HUES64 (cell line): ENCODE results near the gene CFAP61.

Source experiments
- H3K27ac ChIP-seq: 2 replicates; pipeline ENCODE4 v1.7.0; 2013; ENCODE audit warnings: low read depth, low read length, inconsistent platforms
- H3K27me3 ChIP-seq: 2 replicates; pipeline ENCODE4 v1.6.1; 2013; ENCODE audit warnings: mild to moderate bottlenecking, low read length; ENCODE audit not compliant: insufficient read depth
- H3K36me3 ChIP-seq: 2 replicates; pipeline ENCODE4 v1.6.1; 2013; ENCODE audit warnings: mild to moderate bottlenecking, low read length; ENCODE audit not compliant: insufficient read depth
- H3K4me1 ChIP-seq: 2 replicates; pipeline ENCODE4 v1.6.1; 2013; ENCODE audit warnings: mild to moderate bottlenecking, low read length, moderate library complexity; ENCODE audit not compliant: insufficient read depth
- H3K4me3 ChIP-seq: 2 replicates; pipeline ENCODE4 v1.5.1; 2013; ENCODE audit warnings: mild to moderate bottlenecking, low read length, moderate library complexity
- H3K9ac ChIP-seq: 2 replicates; pipeline ENCODE4 v1.6.1; 2013; ENCODE audit warnings: mild to moderate bottlenecking, low read depth, low read length
- H3K9me3 ChIP-seq: 2 replicates; pipeline ENCODE4 v1.6.1; 2013; ENCODE audit warnings: low read depth, low read length; ENCODE audit not compliant: insufficient read depth
- WGBS: fragments of 150-250, 120-280 bp; methylation state at CpG from one replicate; pipeline ENCODE4 v1.1.7; 2013; ENCODE audit warnings: missing lambda C conversion rate; 5-methylcytosine and 5-hydroxymethylcytosine counted together

Gene CFAP61

GRCh38 chr20:20277894-20278335 is 225.6 kb downstream of the CFAP61 start:
- H3K4me1 ChIP-seq: no peaks in the 10 kb centered on the region
- H3K27ac ChIP-seq: no peak overlapping the region
- no peaks in the 10 kb centered on the region for H3K9me3 ChIP-seq
- H3K9ac ChIP-seq: no peak overlapping the region
- WGBS: 92% methylated on average over 3 of the region's 3 CpGs
- no peaks in the 10 kb centered on the region for H3K36me3 ChIP-seq
- no peak overlapping the region for H3K4me3 ChIP-seq
- no peaks in the 10 kb centered on the region for H3K27me3 ChIP-seq

- WGBS: 81% methylated on average over 2 of the region's 2 CpGs
- H3K4me1 ChIP-seq: no peaks in the 10 kb centered on the region
Measured at GRCh38 chr20:20286061-20286460, 233.7 kb downstream of the CFAP61 start.

GRCh38 chr20:20289331-20289730 is 237.0 kb downstream of the CFAP61 start:
- Histone ChIP-seq H3K4me3 (no peak overlapping the region), H3K27ac (no peak overlapping the region), H3K9ac (no peak overlapping the region), H3K36me3 (no peaks in the 10 kb centered on the region), H3K4me1 (no peaks in the 10 kb centered on the region), H3K9me3 (no peaks in the 10 kb centered on the region), H3K27me3 (no peaks in the 10 kb centered on the region)
- 94% methylated on average over 2 of the region's 3 CpGs for WGBS

More at GRCh38 chr20:20286061-20286460, 233.7 kb downstream of the CFAP61 start:
- H3K4me3 ChIP-seq: no peak overlapping the region
- no peak overlapping the region for H3K27ac ChIP-seq
- no peaks in the 10 kb centered on the region for H3K9me3 ChIP-seq
- no peaks in the 10 kb centered on the region for H3K36me3 ChIP-seq
- no peak overlapping the region for H3K9ac ChIP-seq
- H3K27me3 ChIP-seq: no peaks in the 10 kb centered on the region

GRCh38 chr20:20292472-20292871 is 240.1 kb downstream of the CFAP61 start:
- Histone ChIP-seq H3K4me1 (no peaks in the 10 kb centered on the region), H3K27me3 (no peaks in the 10 kb centered on the region), H3K9ac (no peak overlapping the region), H3K36me3 (no peaks in the 10 kb centered on the region), H3K27ac (no peak overlapping the region), H3K4me3 (no peak overlapping the region), H3K9me3 (no peaks in the 10 kb centered on the region)
- WGBS: 95% methylated on average over 4 of the region's 4 CpGs

GRCh38 chr20:20293141-20293540 is 240.8 kb downstream of the CFAP61 start:
- H3K4me1 ChIP-seq: no peaks in the 10 kb centered on the region
- H3K27ac ChIP-seq: no peak overlapping the region
- 92% methylated on average over 4 of the region's 4 CpGs for WGBS
- H3K27me3 ChIP-seq: no peaks in the 10 kb centered on the region
- H3K9me3 ChIP-seq: no peaks in the 10 kb centered on the region
- H3K36me3 ChIP-seq: no peaks in the 10 kb centered on the region
- H3K4me3 ChIP-seq: no peak overlapping the region
- no peak overlapping the region for H3K9ac ChIP-seq

GRCh38 chr20:20293691-20294385 is 241.5 kb downstream of the CFAP61 start:
- Histone ChIP-seq H3K27me3 (no peaks in the 10 kb centered on the region), H3K4me1 (no peaks in the 10 kb centered on the region), H3K9ac (no peak overlapping the region), H3K4me3 (no peak overlapping the region), H3K27ac (no peak overlapping the region), H3K9me3 (no peaks in the 10 kb centered on the region), H3K36me3 (no peaks in the 10 kb centered on the region)
- 93% methylated on average over 7 of the region's 7 CpGs for WGBS

GRCh38 chr20:20295621-20296498 is 243.5 kb downstream of the CFAP61 start:
- Histone ChIP-seq H3K27me3 (no peaks in the 10 kb centered on the region), H3K27ac (no peak overlapping the region), H3K9me3 (no peaks in the 10 kb centered on the region), H3K36me3 (no peaks in the 10 kb centered on the region), H3K4me1 (no peaks in the 10 kb centered on the region), H3K9ac (no peak overlapping the region), H3K4me3 (no peak overlapping the region)
- 74% methylated on average over 5 of the region's 6 CpGs for WGBS

- H3K4me1 ChIP-seq: no peaks in the 10 kb centered on the region
- H3K4me3 ChIP-seq: no peak overlapping the region
- H3K36me3 ChIP-seq: no peaks in the 10 kb centered on the region
- no peaks in the 10 kb centered on the region for H3K9me3 ChIP-seq
- no peak overlapping the region for H3K27ac ChIP-seq
- WGBS: 86% methylated on average over 3 of the region's 3 CpGs
- H3K9ac ChIP-seq: no peak overlapping the region
- no peaks in the 10 kb centered on the region for H3K27me3 ChIP-seq
Measured at GRCh38 chr20:20297181-20297580, 244.8 kb downstream of the CFAP61 start.

GRCh38 chr20:20297752-20298151 is 245.4 kb downstream of the CFAP61 start:
- Histone ChIP-seq H3K36me3 (no peaks in the 10 kb centered on the region), H3K4me1 (no peaks in the 10 kb centered on the region), H3K9ac (no peak overlapping the region), H3K4me3 (no peak overlapping the region), H3K27me3 (no peaks in the 10 kb centered on the region), H3K27ac (no peak overlapping the region), H3K9me3 (no peaks in the 10 kb centered on the region)
- 86% methylated on average over 1 of the region's 2 CpGs for WGBS

GRCh38 chr20:20299904-20300303 is 247.6 kb downstream of the CFAP61 start:
- Histone ChIP-seq H3K36me3 (no peaks in the 10 kb centered on the region), H3K4me1 (no peaks in the 10 kb centered on the region), H3K4me3 (no peak overlapping the region), H3K27me3 (no peaks in the 10 kb centered on the region), H3K27ac (no peak overlapping the region), H3K9ac (no peak overlapping the region), H3K9me3 (no peaks in the 10 kb centered on the region)
- WGBS: 77% methylated on average over 6 of the region's 7 CpGs

GRCh38 chr20:20303320-20303719 is 251.0 kb downstream of the CFAP61 start:
- H3K4me3 ChIP-seq: no peak overlapping the region
- no peaks in the 10 kb centered on the region for H3K27me3 ChIP-seq
- H3K4me1 ChIP-seq: no peaks in the 10 kb centered on the region
- no peaks in the 10 kb centered on the region for H3K9me3 ChIP-seq
- no peaks in the 10 kb centered on the region for H3K36me3 ChIP-seq
- no peak overlapping the region for H3K9ac ChIP-seq
- 93% methylated on average over 12 of the region's 12 CpGs for WGBS
- H3K27ac ChIP-seq: no peak overlapping the region
